SIG-M5 (cell line): ENCODE measurements around the gene TNKS2.
A peak's percentile ranks its signal among the peaks of the same experiment; 100 is the strongest.
"Not testable (repeated sequence)": the region's sequence is repeated elsewhere in the genome, so short reads cannot be mapped to it uniquely, and the experiment has no call there.

Source experiments
- DNase-seq: peaks from one replicate; lab custom pipeline; 2025; lab: John Stamatoyannopoulos, UW

TNKS2 gene

DNA sequence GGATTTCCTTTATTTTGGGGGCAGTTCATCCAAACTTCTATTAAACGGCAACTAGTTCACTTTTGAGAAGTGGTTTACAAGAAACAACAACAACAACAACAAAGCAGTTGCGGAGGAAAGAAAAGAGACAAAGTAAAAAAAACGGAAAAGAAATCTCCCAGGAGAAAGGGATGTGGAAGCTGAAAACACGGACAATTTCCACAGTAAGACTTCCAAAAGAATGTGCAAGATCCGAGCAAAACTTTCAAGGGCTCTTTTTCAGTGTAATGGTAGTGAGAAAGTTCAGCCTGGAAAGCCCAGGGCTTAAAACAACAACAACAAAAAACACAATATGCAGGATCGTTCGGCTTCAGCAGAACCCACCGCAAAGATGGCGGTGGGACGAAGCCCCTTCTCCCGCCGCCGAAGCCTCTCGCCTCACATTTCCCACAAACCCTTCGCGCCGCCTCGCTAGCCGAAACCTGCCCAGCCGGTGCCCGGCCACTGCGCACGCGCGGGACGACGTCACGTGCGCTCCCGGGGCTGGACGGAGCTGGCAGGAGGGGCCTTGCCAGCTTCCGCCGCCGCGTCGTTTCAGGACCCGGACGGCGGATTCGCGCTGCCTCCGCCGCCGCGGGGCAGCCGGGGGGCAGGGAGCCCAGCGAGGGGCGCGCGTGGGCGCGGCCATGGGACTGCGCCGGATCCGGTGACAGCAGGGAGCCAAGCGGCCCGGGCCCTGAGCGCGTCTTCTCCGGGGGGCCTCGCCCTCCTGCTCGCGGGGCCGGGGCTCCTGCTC lies at the start of gene TNKS2:
TSS of gene TNKS2 (plus strand) at position 553 of the 775 bp plus-strand sequence. CDS start 265 bp downstream, outside the sequence.
- peak; percentile 49 for DNase-seq

DNA sequence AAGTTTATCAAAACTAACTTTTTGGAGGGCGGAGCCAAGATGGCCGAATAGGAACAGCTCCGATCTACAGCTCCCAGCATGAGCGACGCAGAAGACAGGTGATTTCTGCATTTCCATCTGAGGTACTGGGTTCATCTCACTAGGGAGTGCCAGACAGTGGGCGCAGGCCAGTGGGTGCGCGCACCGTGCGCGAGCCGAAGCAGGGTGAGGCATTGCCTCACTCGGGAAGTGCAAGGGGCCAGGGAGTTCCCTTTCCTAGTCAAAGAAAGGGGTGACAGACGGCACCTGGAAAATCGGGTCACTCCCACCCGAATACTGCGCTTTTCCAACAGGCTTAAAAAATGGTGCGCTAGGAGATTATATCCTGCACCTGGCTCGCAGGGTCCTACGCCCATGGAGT lies 48.6 kb upstream of the TNKS2 start:
- DNase-seq = not testable (repeated sequence)

DNA sequence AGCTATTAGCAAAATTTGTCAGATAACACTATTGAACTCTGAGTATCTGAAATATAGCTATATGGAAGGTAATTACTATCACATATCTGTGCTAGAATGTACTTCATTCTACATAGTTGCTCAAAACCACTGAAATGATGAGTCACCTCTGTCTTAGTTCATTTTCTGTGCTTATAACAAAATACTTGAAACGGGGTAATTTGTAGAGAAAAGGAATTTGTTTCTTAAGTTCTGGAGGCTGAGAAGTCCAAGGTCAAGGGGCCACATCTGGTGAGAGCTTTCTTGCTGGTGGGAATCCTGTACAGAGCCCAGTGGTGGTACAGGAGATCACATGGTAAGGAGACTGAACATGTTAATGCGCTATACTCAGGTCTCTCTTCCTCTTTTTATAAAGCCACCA lies 41.9 kb upstream of the TNKS2 start:
- DNase-seq = no peak

- no peak for DNase-seq
These were observed 39.7 kb upstream of the TNKS2 start for GRCh38 chr10:91758303-91759146.

DNA sequence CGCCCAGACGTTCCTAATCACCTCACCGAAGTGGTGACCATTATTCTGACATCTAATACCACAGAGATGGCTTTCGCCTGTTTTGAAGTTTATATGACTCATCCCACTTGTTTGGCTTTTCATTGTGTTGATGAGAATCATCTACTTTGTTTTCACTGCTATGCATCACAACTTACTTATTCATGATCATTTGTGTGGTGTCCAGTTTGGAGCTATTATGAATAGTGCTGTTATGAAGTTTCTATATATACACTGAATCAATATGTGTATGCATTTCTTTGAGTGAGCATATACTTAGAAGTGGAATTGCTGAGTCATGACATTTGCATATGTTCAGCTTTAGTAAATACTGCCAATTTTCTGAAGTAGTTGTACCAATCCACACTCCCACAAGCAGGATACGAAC lies 38.6 kb upstream of the TNKS2 start:
- DNase-seq = no peak

GRCh38 chr10:91761721-91762120 lies 36.5 kb upstream of the TNKS2 start:
- DNase-seq = no peak

GRCh38 chr10:91762878-91763277 lies 35.3 kb upstream of the TNKS2 start:
- no peak for DNase-seq

DNA sequence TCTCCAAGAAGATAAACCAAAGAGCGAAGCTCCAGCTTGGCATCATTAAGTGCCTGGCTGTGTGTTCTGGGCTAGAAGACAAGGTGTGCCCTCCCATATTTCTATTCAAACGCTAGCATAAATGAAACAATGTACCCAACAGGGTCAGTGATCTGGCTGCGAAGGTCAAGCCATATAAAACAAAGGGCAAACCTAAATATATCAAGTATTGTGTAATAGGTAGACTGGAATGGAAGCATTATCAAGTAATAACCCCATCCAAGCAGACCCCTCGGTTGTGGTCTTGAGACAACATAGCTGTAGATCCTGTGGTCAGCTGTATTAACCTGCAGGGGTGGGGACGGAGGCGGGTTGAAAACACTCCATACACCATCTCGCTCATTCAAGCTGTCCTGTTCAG lies 31.6 kb upstream of the TNKS2 start:
- no peak for DNase-seq

GRCh38 chr10:91768123-91768522 lies 30.1 kb upstream of the TNKS2 start:
- DNase-seq = no peak

- no peak for DNase-seq
These were observed 26.3 kb upstream of the TNKS2 start for GRCh38 chr10:91771907-91772306.

- no peak for DNase-seq
These were observed 25.8 kb upstream of the TNKS2 start for GRCh38 chr10:91772461-91772860.

- DNase-seq = no peak
These were observed 25.4 kb upstream of the TNKS2 start for GRCh38 chr10:91772869-91773268.

- DNase-seq = no peak
These were observed 23.7 kb upstream of the TNKS2 start for GRCh38 chr10:91774571-91774970.

GRCh38 chr10:91775731-91776130 lies 22.5 kb upstream of the TNKS2 start:
- DNase-seq = no peak

DNA sequence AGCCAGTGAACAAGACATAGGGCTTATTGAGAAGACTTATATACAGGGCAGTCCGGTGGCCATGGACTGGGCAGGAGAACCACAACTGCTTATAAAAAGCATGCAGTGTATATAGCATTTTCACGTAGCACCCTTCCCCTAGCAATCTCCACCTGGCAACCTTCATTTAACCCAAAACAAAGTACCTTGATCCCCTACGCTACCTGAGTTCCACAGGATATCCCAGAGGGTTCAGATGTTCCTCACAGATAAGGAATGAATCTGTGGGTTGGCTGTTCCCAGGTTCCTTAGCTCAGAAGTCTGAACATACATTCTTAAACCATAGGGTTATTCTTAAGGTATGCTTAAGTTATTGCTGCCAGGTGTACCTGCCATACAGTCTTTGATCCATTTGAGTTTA lies 22.0 kb upstream of the TNKS2 start:
- no peak for DNase-seq

DNA sequence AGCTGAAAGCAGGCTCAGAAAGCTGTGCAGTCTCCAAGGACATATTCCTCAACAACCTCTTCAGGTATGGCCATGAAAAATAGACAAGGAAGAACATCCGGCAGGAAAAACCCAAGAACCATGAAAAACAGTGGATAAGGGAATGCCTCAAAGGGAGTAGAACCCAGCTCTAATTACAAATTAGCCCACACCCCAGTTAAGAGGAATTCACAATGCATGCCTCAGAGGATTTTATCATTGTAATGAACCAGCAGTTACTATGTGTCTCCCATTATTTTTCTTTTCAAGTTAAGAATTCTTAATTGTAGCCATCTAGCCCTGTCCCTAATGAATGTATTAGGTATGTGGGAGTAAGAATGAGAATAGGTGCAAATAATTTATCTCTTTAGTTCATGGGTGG lies 19.7 kb upstream of the TNKS2 start:
- no peak for DNase-seq

GRCh38 chr10:91779011-91779605 lies 19.1 kb upstream of the TNKS2 start:
- no peak for DNase-seq

DNA sequence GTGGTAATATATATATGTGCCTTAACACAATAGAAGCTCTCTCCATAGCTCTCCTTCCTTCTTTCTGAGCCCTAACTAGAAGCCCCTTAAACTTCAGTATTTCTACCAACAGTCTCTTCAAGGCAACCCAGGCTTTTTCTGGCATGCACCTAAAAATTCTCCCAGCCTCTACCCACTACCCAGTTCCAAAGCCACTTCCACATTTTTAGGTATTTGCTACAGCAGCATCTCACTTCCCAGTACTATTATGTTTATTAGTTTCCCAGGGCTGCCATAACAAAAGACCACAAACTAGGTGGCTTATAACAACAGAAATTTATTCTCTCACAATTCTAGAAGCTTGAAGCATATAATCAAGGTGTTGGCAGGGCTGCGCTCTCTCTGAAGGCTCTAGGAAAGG lies 15.7 kb upstream of the TNKS2 start:
- DNase-seq = no peak

GRCh38 chr10:91785830-91786229 lies 12.4 kb upstream of the TNKS2 start:
- DNase-seq = no peak

GRCh38 chr10:91787258-91787657 lies 11.0 kb upstream of the TNKS2 start:
- no peak for DNase-seq

DNA sequence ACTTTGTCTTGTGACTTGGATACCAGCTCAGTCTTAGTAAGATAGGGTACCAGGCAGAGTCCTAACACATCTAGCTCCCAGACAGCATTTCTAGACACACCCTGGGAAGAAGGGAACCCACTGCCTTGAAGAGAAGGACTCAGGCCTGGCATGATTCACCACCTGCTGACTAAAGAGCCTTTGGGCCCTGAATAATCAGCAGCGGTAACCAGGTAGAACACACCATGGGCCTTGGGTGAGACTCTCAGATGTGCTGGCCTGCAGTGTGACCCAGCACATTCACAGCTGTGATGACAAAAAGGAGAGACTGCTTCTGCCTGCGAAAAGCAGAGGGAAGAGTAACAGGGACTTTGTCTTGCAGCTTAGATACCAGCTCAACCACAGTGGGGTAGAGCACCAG lies 10.4 kb upstream of the TNKS2 start:
- DNase-seq = no peak

DNA sequence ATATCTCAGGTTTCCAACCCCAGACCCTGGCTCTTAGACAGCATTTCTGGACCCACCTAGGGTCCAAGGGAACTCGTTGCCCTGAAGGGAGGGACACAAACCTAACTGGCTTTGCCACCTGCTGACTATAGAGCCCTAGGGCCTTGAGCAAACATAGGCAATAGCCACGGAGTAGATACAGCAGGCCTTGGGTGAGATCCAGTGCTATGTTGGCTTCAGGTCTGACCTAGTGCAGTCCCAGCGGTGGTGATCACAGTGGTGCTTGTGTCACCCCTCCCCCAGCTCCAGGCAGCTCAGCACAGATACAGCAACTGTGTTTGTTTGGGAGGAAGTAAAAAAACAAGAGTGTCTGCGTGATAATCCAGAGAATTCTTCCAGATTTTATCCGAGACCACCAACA lies 9.7 kb upstream of the TNKS2 start:
- DNase-seq = no peak
